SK-N-SH (cell line): ENCODE data around the gene PARS2. TPM values are rescaled to one million over a fixed set of nuclear protein-coding genes. Genes with fewer than 3 reads are reported as not detected.

Experiments
- CTCF ChIA-PET: fragments of 300-600, 350-600 bp; formaldehyde crosslinking; extraction: SDS; loops from one replicate; lab custom pipeline; 2021; lab: Yijun Ruan, JAX
- POLR2A ChIA-PET: fragments of 350-600 bp; sonication (Branson Sonifier 250); formaldehyde crosslinking; extraction: SDS; loops from one replicate; lab custom pipeline; 2020; ENCODE audit warnings: antibody characterized with exemption, inconsistent platforms; lab: Yijun Ruan, JAX
- DNase-seq: peaks from one replicate; pipeline ENCODE4 v3.0.0; 2012
- H2AFZ ChIP-seq: fragments of 200-600 bp; sonication (generic); 2 replicates; pipeline ENCODE4 v1.8.1; 2016; ENCODE audit warnings: antibody characterized with exemption, mild to moderate bottlenecking, low read depth
- H3F3A ChIP-seq: fragments of 200-600 bp; sonication (generic); replicated peaks from 2 replicates; pipeline ENCODE3; 2016; ENCODE audit warnings: antibody characterized with exemption, mild to moderate bottlenecking; ENCODE audit not compliant: insufficient read depth
- H3K27ac ChIP-seq, 2 experiments: fragments of 200-500 bp in 1 of 2; fragments of 200-600 bp in 1 of 2; sonication (Bioruptor generic) in 1 of 2; sonication (generic), shearing (Covaris generic) in 1 of 2; 2 replicates each; pipeline versions ENCODE4 v1.5.1 to v1.6.1; 2014 to 2016; ENCODE audit warnings: low read depth in 2 of 2, inconsistent platforms in 1 of 2, low read length in 1 of 2, mild to moderate bottlenecking in 1 of 2, mixed read lengths in 1 of 2
- H3K27me3 ChIP-seq: fragments of 200-600 bp; sonication (generic), shearing (Covaris generic); 2 replicates; pipeline ENCODE4 v1.6.1; 2016; ENCODE audit warnings: mixed run types; ENCODE audit not compliant: insufficient read depth
- H3K36me3 ChIP-seq, 2 experiments: fragments of 200-500 bp in 1 of 2; fragments of 200-600 bp in 1 of 2; sonication (Bioruptor generic) in 1 of 2; sonication (generic) in 1 of 2; replicated peaks in 1 of 2; 2 replicates each; pipeline versions ENCODE3 to v1.5.1; 2014 to 2016; ENCODE audit warnings: low read length in 1 of 2, mild to moderate bottlenecking in 1 of 2; ENCODE audit not compliant: insufficient read depth in 2 of 2, control insufficient read depth in 1 of 2
- H3K4me1 ChIP-seq, 2 experiments: fragments of 200-500 bp in 1 of 2; fragments of 200-600 bp in 1 of 2; sonication (Bioruptor generic) in 1 of 2; sonication (generic), shearing (Covaris generic) in 1 of 2; 2 replicates each; pipeline versions ENCODE4 v1.5.1 to v1.6.1; 2014 to 2016; ENCODE audit warnings: low read depth in 1 of 2, low read length in 1 of 2, mixed run types in 1 of 2; ENCODE audit not compliant: insufficient read depth in 2 of 2, control insufficient read depth in 1 of 2
- H3K4me2 ChIP-seq: fragments of 200-600 bp; sonication (generic), shearing (Covaris generic); 2 replicates; pipeline ENCODE4 v1.6.1; 2017; ENCODE audit warnings: mixed run types
- H3K4me3 ChIP-seq, 2 experiments: fragments of 200-500 bp in 1 of 2; fragments of 200-600 bp in 1 of 2; sonication (Bioruptor generic) in 1 of 2; sonication (generic), shearing (Covaris generic) in 1 of 2; 2 replicates each; pipeline versions ENCODE4 v1.5.1 to v1.8.1; 2014 to 2016; ENCODE audit warnings: low read depth in 2 of 2, inconsistent platforms in 1 of 2, low read length in 1 of 2, mild to moderate bottlenecking in 1 of 2, mixed read lengths in 1 of 2, moderate library complexity in 1 of 2
- H3K79me2 ChIP-seq: fragments of 200-600 bp; sonication (generic); 2 replicates; pipeline ENCODE4 v1.8.1; 2017; ENCODE audit warnings: mild to moderate bottlenecking; ENCODE audit not compliant: insufficient read depth
- H3K9ac ChIP-seq: fragments of 200-600 bp; sonication (generic); 2 replicates; pipeline ENCODE4 v1.6.1; 2017; ENCODE audit warnings: mixed run types
- H3K9me2 ChIP-seq: fragments of 200-600 bp; sonication (generic); 2 replicates; pipeline ENCODE4 v1.6.1; 2017; ENCODE audit warnings: mixed run types
- H3K9me3 ChIP-seq: fragments of 200-600 bp; sonication (generic); 2 replicates; pipeline ENCODE4 v1.6.1; 2017; ENCODE audit warnings: mixed run types, mild to moderate bottlenecking, moderate library complexity
- H4K20me1 ChIP-seq: fragments of 200-600 bp; sonication (generic); 2 replicates; pipeline ENCODE4 v1.6.1; 2017; ENCODE audit warnings: mild to moderate bottlenecking, mixed run types; ENCODE audit not compliant: insufficient read depth
- CHD2 ChIP-seq: fragments of 150-350 bp; IDR thresholded peaks from 2 replicates; pipeline ENCODE4 v1.6.1; 2018; ENCODE audit warnings: low read length; ENCODE audit not compliant: partially characterized antibody
- ELF1 ChIP-seq: IDR thresholded peaks from 2 replicates; pipeline ENCODE4 v1.4.0; 2012
- EZH2phosphoT487 ChIP-seq: fragments of 200-600 bp; sonication (generic); IDR thresholded peaks from 2 replicates; pipeline ENCODE4 v1.6.1; 2017; ENCODE audit warnings: low read depth, mixed run types, mild to moderate bottlenecking, antibody characterized with exemption, moderate library complexity, borderline replicate concordance
- MXI1 ChIP-seq: IDR thresholded peaks from 2 replicates; pipeline ENCODE4 v1.6.1; 2012; ENCODE audit warnings: mild to moderate bottlenecking, low read depth, low read length, improper control_type of control experiment
- NRF1 ChIP-seq: IDR thresholded peaks from 2 replicates; pipeline ENCODE4 v1.6.1; 2012; ENCODE audit warnings: low read depth, mild to moderate bottlenecking, low read length
- PBX3 ChIP-seq: IDR thresholded peaks from 2 replicates; pipeline ENCODE4; 2012
- RXRA ChIP-seq: IDR thresholded peaks from 2 replicates; pipeline ENCODE4 v1.4.0; 2012; ENCODE audit warnings: low read depth, mild to moderate bottlenecking, borderline replicate concordance
- TCF12 ChIP-seq: IDR thresholded peaks from 2 replicates; pipeline ENCODE4 v1.4.0; 2012
- USF1 ChIP-seq: IDR thresholded peaks from 2 replicates; pipeline ENCODE4 v1.4.0; 2012; ENCODE audit warnings: low read depth, borderline replicate concordance
- WGBS: methylation state at CpG from one replicate; pipeline ENCODE4 v1.1.6; 2017; ENCODE audit warnings: low lambda C conversion rate; 5-methylcytosine and 5-hydroxymethylcytosine counted together
- polyA plus RNA-seq, 3 experiments: library from polyadenylated mRNA; depleted of rRNA; stranded (reverse); fragments of >200 nt; gene quantifications; 2 replicates each; pipeline ENCODE4 v1.2.3, GENCODE V29; 2012
- TF ChIP-seq, protein P1 (sequence below): fragments of 200-600 bp; sonication (generic); IDR thresholded peaks from 2 replicates; pipeline ENCODE4 v1.6.1; 2017; ENCODE audit warnings: antibody characterized with exemption, mild to moderate bottlenecking, moderate library complexity
- TF ChIP-seq, protein P2 (sequence below): IDR thresholded peaks from 2 replicates; pipeline ENCODE4 v1.6.1; 2012; ENCODE audit warnings: mild to moderate bottlenecking, low read depth, low read length, moderate library complexity
- TF ChIP-seq, protein P3 (sequence below): IDR thresholded peaks from 2 replicates; pipeline ENCODE4 v1.4.0; 2012; ENCODE audit warnings: low read depth, borderline replicate concordance

PARS2 gene
- polyA plus RNA-seq, 1 of the 3 experiments (the other 2 are of a cell fraction), result 3.2 TPM

DNA sequence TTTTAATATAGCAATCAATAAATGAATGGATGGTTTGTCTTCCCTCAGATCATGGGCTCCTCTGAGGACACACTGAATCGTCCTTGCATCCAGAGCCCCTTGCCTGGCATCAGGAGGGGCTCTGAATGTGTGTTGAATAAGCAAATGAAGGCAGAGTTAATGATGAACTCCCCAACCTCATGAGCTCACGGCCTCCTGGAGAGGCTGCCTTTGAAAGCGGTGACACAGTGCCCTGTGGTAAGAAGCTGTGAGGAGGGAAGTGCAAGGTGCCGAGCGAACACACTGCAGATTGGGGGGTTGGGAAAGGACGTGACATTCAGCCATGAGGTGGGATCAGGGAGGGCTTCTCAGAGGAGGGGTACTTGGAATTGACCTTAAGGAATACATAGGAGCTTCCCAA lies 3.2 kb upstream of the PARS2 start:
- CTCF ChIA-PET, result interaction anchor here (1.1 to 5.0 kb wide), 4 partner anchors 25 to 95 kb away, joined by 3 to 17 read pairs (median 4); no protein-coding TSS in a partner anchor
- DNase-seq, result no peak

DNA sequence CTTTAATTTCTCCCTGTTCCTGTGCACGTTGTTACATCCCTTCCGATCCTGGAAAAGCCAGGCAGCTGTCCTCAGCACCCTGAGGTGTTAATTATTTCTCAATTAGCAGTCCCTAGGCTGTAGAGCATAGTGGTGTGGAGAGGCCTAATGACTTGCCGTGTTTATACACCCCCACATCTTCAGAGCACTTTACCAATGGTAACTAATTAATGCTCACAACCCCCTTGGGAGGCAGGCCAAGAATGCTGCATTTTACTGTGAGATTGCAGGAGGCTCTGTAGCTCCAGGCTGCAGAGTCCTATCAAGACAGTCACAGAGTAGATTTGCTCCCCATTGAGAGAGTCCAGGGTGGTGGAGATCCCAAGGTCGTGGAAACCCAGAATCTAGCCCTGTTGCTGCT lies 2.4 kb upstream of the PARS2 start:
- H4K20me1 ChIP-seq, result no peaks in the 10 kb centered on the region
- H3K4me2 ChIP-seq, result no peak overlapping the region
- no peak overlapping the region; a peak in 1 of 4 replicates for H3K27ac ChIP-seq
- no peaks in the 10 kb centered on the region for H3F3A ChIP-seq
- H3K4me1 ChIP-seq, result peaks cover 8 to 14% of the 10 kb centered on the region in 2 experiments; a peak in 3 of 4 replicates
- DNase-seq, result no peak
- no peak overlapping the region for H3K4me3 ChIP-seq
- no peaks in the 10 kb centered on the region for H3K27me3 ChIP-seq
- TF ChIP-seq MXI1 (no peak), USF1 (no peak), PBX3 (no peak), RXRA (no peak), ELF1 (no peak), NRF1 (no peak), EZH2phosphoT487 (no peak), TCF12 (no peak)
- TF ChIP-seq, protein P1, sequence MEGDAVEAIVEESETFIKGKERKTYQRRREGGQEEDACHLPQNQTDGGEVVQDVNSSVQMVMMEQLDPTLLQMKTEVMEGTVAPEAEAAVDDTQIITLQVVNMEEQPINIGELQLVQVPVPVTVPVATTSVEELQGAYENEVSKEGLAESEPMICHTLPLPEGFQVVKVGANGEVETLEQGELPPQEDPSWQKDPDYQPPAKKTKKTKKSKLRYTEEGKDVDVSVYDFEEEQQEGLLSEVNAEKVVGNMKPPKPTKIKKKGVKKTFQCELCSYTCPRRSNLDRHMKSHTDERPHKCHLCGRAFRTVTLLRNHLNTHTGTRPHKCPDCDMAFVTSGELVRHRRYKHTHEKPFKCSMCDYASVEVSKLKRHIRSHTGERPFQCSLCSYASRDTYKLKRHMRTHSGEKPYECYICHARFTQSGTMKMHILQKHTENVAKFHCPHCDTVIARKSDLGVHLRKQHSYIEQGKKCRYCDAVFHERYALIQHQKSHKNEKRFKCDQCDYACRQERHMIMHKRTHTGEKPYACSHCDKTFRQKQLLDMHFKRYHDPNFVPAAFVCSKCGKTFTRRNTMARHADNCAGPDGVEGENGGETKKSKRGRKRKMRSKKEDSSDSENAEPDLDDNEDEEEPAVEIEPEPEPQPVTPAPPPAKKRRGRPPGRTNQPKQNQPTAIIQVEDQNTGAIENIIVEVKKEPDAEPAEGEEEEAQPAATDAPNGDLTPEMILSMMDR, result no peak
- TF ChIP-seq, protein P2, sequence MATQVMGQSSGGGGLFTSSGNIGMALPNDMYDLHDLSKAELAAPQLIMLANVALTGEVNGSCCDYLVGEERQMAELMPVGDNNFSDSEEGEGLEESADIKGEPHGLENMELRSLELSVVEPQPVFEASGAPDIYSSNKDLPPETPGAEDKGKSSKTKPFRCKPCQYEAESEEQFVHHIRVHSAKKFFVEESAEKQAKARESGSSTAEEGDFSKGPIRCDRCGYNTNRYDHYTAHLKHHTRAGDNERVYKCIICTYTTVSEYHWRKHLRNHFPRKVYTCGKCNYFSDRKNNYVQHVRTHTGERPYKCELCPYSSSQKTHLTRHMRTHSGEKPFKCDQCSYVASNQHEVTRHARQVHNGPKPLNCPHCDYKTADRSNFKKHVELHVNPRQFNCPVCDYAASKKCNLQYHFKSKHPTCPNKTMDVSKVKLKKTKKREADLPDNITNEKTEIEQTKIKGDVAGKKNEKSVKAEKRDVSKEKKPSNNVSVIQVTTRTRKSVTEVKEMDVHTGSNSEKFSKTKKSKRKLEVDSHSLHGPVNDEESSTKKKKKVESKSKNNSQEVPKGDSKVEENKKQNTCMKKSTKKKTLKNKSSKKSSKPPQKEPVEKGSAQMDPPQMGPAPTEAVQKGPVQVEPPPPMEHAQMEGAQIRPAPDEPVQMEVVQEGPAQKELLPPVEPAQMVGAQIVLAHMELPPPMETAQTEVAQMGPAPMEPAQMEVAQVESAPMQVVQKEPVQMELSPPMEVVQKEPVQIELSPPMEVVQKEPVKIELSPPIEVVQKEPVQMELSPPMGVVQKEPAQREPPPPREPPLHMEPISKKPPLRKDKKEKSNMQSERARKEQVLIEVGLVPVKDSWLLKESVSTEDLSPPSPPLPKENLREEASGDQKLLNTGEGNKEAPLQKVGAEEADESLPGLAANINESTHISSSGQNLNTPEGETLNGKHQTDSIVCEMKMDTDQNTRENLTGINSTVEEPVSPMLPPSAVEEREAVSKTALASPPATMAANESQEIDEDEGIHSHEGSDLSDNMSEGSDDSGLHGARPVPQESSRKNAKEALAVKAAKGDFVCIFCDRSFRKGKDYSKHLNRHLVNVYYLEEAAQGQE, result no peak
- POLR2A ChIA-PET, result no interaction called here
- no peaks in the 10 kb centered on the region for H3K9me3 ChIP-seq
- H3K9ac ChIP-seq, result no peak overlapping the region
- 27% methylated on average over 4 of the region's 4 CpGs for WGBS
- CTCF ChIA-PET, result interaction anchor here (1.1 to 5.0 kb wide), 3 partner anchors 25 to 44 kb away, joined by 4 to 17 read pairs (median 14); no protein-coding TSS in a partner anchor
- H2AFZ ChIP-seq, result no peak overlapping the region
- H3K36me3 ChIP-seq, result no peaks in the 10 kb centered on the region
- no peaks in the 10 kb centered on the region for H3K9me2 ChIP-seq
- peaks cover 23% of the 10 kb centered on the region for H3K79me2 ChIP-seq

More for the DNA sequence above, 3.2 kb upstream of the PARS2 start:
- no peak overlapping the region for H3K9ac ChIP-seq
- 47% methylated on average over 6 of the region's 6 CpGs for WGBS
- H3K4me1 ChIP-seq, result peaks cover 8 to 14% of the 10 kb centered on the region in 2 experiments; a peak in 3 of 4 replicates
- no peak overlapping the region for H3K4me2 ChIP-seq
- TF ChIP-seq CHD2, result no peak
- TF ChIP-seq, protein P3, sequence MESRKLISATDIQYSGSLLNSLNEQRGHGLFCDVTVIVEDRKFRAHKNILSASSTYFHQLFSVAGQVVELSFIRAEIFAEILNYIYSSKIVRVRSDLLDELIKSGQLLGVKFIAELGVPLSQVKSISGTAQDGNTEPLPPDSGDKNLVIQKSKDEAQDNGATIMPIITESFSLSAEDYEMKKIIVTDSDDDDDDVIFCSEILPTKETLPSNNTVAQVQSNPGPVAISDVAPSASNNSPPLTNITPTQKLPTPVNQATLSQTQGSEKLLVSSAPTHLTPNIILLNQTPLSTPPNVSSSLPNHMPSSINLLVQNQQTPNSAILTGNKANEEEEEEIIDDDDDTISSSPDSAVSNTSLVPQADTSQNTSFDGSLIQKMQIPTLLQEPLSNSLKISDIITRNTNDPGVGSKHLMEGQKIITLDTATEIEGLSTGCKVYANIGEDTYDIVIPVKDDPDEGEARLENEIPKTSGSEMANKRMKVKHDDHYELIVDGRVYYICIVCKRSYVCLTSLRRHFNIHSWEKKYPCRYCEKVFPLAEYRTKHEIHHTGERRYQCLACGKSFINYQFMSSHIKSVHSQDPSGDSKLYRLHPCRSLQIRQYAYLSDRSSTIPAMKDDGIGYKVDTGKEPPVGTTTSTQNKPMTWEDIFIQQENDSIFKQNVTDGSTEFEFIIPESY, result no peak
- TF ChIP-seq MXI1, result no peak
- TF ChIP-seq, all 33 proteins: peak for 0
- H3K4me3 ChIP-seq, result no peak overlapping the region
- H3K36me3 ChIP-seq, result no peaks in the 10 kb centered on the region
- peaks cover 16% of the 10 kb centered on the region for H3K79me2 ChIP-seq
- H3K9me2 ChIP-seq, result no peaks in the 10 kb centered on the region
- H3K27ac ChIP-seq, result no peak overlapping the region
- no peak overlapping the region for H2AFZ ChIP-seq
- no peaks in the 10 kb centered on the region for H4K20me1 ChIP-seq
- POLR2A ChIA-PET, result no interaction called here
- H3K9me3 ChIP-seq, result no peaks in the 10 kb centered on the region
- no peaks in the 10 kb centered on the region for H3F3A ChIP-seq
- H3K27me3 ChIP-seq, result no peaks in the 10 kb centered on the region
